Upper lobe of left lung (tissue), 4 donors: Measurements from ENCODE around the gene ACP3.

Experiments
- CTCF ChIP-seq, 6 experiments: fragments of 450-650 bp in 4 of 6; fragments of 200-600 bp in 2 of 6; sonication (generic) in 2 of 6; IDR thresholded peaks; one replicate each; pipeline ENCODE4 v1.5.1; 2016 to 2019; ENCODE audit warnings: antibody characterized with exemption in 6 of 6
- EP300 ChIP-seq, 4 donors: sonication (generic); formaldehyde crosslinking; IDR thresholded peaks; one replicate each; pipeline ENCODE4 v1.5.1; 2017; ENCODE audit warnings: antibody characterized with exemption in 4 of 4, control low read depth in 2 of 4
- POLR2A ChIP-seq, 4 donors: fragments of 450-650 bp; IDR thresholded peaks; one replicate each; pipeline ENCODE4 v1.5.1; 2016 to 2017; ENCODE audit warnings: antibody characterized with exemption in 4 of 4, mild to moderate bottlenecking in 2 of 4

GRCh38 chr3:132360717-132361116 lies 43.5 kb downstream of the ACP3 start:
- TF ChIP-seq EP300 (IDR thresholded peaks at IDR 0.05): no peak
- no peak for TF ChIP-seq CTCF (IDR thresholded peaks at IDR 0.05)
- no peak for TF ChIP-seq POLR2A (IDR thresholded peaks at IDR 0.05)
